Gastrocnemius medialis (tissue), 4 donors: Measurements from ENCODE around the gene CBX8. TPM values are rescaled to one million over a fixed set of nuclear protein-coding genes. Genes with fewer than 3 reads are reported as not detected.

ENCODE experiments used
- ATAC-seq, 2 donors: fragments of 150-250 bp; one replicate each; pipeline ENCODE4 v1.9.1; 2016
- DNase-seq, 2 donors: peaks; one replicate each; pipeline ENCODE4 v3.0.0-alpha.2; 2019
- H3K27ac ChIP-seq, 4 donors: fragments of 200-600 bp; sonication (generic); 1 replicate in 1 of 4; 2 replicates in 3 of 4; pipeline ENCODE4 v1.5.1; 2016 to 2018; ENCODE audit warnings: mild to moderate bottlenecking in 2 of 4, moderate library complexity in 1 of 4
- H3K27me3 ChIP-seq, 3 donors: fragments of 200-600 bp; sonication (generic) in 2 of 3; 1 replicate in 1 of 3; 2 replicates in 2 of 3; pipeline versions ENCODE4 v1.5.1 to v1.6.0; 2016 to 2019; ENCODE audit warnings: mild to moderate bottlenecking in 1 of 3, moderate library complexity in 1 of 3
- H3K36me3 ChIP-seq, 2 donors: fragments of 200-600 bp; sonication (generic) in 1 of 2; one replicate each; pipeline ENCODE4 v1.5.1; 2017 to 2018
- H3K4me1 ChIP-seq, 2 donors: fragments of 200-600 bp; sonication (generic) in 1 of 2; one replicate each; pipeline ENCODE4 v1.5.1; 2016 to 2017; ENCODE audit warnings: mild to moderate bottlenecking in 2 of 2
- H3K4me3 ChIP-seq, 4 donors: fragments of 200-600 bp; sonication (generic) in 3 of 4; 1 replicate in 1 of 4; 2 replicates in 3 of 4; pipeline ENCODE4 v1.5.1; 2016 to 2019; ENCODE audit warnings: mild to moderate bottlenecking in 2 of 4
- H3K9me3 ChIP-seq, 3 donors: fragments of 200-600 bp; sonication (generic) in 2 of 3; 1 replicate in 1 of 3; 2 replicates in 2 of 3; pipeline ENCODE4 v1.5.1; 2016 to 2019
- POLR2A ChIP-seq, 2 donors: fragments of 450-650 bp; IDR thresholded peaks; one replicate each; pipeline ENCODE4 v1.6.1; 2017; ENCODE audit warnings: antibody characterized with exemption in 2 of 2, mild to moderate bottlenecking in 2 of 2, moderate library complexity in 2 of 2
- in situ Hi-C, 4 donors: fragments of 200-750 bp; cut with MboI; loops; one replicate each; pipeline versions ENCODE4 v1.15.0 to v1.8.0; 2017; ENCODE audit warnings: low sequenced_read_pairs in 4 of 4
- intact Hi-C: fragments of 100-400 bp; cut with DNase I; formaldehyde crosslinking; loops from one replicate; pipeline ENCODE4 v1.15.1; 2023; ENCODE audit warnings: low total_unique reads
- total RNA-seq, 4 donors: library from RNA; depleted of rRNA; stranded (reverse); fragments of >200 nt; gene quantifications; one replicate each; pipeline versions ENCODE4 v1.1.0 to v1.2.3, GENCODE V29; 2016
- TF ChIP-seq, protein P1 (sequence below), 5 experiments: fragments of 450-650 bp in 3 of 5; fragments of 200-600 bp in 2 of 5; sonication (generic) in 2 of 5; IDR thresholded peaks in 4 of 5; conservative IDR thresholded peaks in 1 of 5; 1 replicate in 4 of 5; 2 replicates in 1 of 5; pipeline ENCODE4 v1.5.1; 2016 to 2019; ENCODE audit warnings: antibody characterized with exemption in 5 of 5, mild to moderate bottlenecking in 3 of 5, moderate library complexity in 3 of 5

CBX8 gene
- total RNA-seq, 4 donors from 2014 or later, result 0.18 to 0.94 (median 0.49) TPM; not detected in 1

DNA sequence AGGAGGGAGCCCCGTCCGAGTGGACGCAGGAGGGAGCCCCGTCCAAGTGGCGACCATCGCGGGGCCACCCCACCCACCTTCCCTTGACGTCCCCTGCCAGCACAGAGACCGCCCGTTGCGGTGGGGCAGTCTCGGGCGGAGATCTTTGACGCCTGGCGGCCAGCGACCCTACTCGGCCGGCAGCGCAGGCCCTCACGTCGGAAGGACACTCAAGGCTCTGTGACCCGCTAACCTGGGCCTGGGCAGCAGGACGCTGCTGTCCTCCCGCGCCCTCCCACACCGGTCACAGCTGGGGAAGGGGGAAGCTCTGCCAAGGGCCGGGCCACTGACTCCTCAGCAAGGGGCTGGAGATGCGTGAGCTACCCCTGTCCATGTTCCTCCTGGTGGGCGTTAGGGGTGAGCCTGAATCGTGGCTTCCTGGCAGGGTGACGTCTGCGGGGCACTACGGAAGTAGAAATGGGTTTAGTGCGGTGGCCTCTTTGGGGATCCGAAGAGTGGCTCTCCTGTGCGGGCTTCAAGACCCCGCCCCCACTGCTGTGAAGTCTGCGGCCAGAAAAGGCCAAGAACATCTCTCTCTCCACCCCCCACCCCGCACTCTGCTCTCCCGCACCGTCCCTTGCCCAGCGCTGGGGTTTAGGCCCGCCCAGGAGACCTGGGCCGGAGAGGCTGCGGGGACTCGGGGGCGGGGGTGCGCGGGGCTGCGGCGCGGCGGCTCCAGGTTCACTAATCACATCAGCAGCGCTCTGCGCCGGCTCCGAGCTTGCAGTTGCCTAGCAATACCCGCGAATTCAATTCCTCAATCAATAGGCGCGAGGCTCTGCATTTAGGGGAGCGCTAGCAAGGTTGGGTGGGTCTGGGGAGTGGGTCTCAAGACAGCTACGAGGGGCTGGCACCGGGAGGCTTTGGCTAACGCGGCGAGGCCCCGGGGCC is 5.8 kb downstream of the CBX8 start:
- Histone ChIP-seq H3K4me3 (no peak overlapping the region), H3K4me1 (peaks cover 7 to 21% of the 10 kb centered on the region in 2 donors), H3K9me3 (no peaks in the 10 kb centered on the region), H3K27ac (no peak overlapping the region), H3K27me3 (peaks cover 67 to 76% (median 74%) of the 10 kb centered on the region in 3 donors), H3K36me3 (no peaks in the 10 kb centered on the region)
- in situ Hi-C loops, result no loop called here
- ATAC-seq, result no peak
- no peak for DNase-seq
- intact Hi-C loops, result loop anchor here (1.0 to 5.0 kb wide), 2 partner anchors 126 to 200 kb away; no protein-coding TSS in a partner anchor
- TF ChIP-seq POLR2A (IDR thresholded peaks at IDR 0.05), result no peak
- TF ChIP-seq, protein P1, sequence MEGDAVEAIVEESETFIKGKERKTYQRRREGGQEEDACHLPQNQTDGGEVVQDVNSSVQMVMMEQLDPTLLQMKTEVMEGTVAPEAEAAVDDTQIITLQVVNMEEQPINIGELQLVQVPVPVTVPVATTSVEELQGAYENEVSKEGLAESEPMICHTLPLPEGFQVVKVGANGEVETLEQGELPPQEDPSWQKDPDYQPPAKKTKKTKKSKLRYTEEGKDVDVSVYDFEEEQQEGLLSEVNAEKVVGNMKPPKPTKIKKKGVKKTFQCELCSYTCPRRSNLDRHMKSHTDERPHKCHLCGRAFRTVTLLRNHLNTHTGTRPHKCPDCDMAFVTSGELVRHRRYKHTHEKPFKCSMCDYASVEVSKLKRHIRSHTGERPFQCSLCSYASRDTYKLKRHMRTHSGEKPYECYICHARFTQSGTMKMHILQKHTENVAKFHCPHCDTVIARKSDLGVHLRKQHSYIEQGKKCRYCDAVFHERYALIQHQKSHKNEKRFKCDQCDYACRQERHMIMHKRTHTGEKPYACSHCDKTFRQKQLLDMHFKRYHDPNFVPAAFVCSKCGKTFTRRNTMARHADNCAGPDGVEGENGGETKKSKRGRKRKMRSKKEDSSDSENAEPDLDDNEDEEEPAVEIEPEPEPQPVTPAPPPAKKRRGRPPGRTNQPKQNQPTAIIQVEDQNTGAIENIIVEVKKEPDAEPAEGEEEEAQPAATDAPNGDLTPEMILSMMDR (IDR thresholded peaks at IDR 0.05 in 4 of 5, conservative IDR thresholded peaks at IDR 0.05 in 1 of 5), result no peak

DNA sequence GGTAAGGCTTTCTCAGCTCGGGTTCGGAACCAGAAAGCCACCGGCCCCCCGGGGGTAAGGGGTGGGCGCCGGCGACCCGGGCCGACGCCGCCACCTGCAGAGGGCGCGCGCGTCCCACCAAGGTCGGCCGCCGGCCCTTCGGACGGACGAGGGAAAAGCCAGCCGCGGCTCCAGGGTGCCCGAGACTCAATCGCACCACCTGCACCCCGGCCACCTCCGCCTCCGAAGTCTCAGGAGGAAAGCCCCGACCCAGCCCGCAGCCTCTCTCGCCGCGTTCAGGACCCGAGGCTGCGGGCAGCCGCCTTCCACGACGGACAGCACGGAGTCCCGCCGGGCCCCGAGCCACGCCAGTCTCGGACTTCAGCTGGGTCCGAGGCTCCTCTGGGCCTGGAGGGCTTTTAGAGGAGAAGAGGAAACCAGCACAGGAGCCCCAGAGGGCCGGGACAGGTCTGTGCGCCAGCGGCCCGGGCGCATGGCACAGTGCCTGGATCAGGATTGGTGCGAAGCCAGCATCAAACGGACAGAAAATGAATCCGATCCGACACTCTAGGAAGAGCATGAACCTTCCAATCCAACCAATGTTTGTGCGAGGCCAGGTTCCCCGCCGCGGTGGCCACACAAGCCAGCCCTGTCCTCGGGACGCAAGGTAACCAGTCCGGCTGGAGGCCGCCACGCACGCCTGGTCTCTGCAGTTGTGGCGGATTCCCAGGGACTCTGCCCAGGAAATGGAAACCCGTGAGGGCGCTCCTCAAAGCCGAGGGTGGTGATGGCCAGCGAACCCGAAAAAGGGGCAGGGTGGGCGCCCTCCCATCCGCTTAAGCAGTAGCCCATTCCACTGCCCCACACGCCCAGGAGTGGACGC is 6.7 kb downstream of the CBX8 start:
- Histone ChIP-seq H3K27ac (no peak overlapping the region), H3K27me3 (peaks cover 69 to 83% (median 80%) of the 10 kb centered on the region in 3 donors), H3K4me1 (peaks cover 7 to 21% of the 10 kb centered on the region in 2 donors), H3K36me3 (no peaks in the 10 kb centered on the region), H3K9me3 (no peaks in the 10 kb centered on the region), H3K4me3 (peak overlapping the region in 2 of 4 donors; percentile 0 to 8)
- TF ChIP-seq POLR2A (IDR thresholded peaks at IDR 0.05), result no peak
- TF ChIP-seq, protein P1 (IDR thresholded peaks at IDR 0.05 in 4 of 5, conservative IDR thresholded peaks at IDR 0.05 in 1 of 5), result peak; percentile 68 to 82 (median 79)
- in situ Hi-C loops (no loop called here), intact Hi-C loops (loop anchor here (1.0 to 5.0 kb wide), 2 partner anchors 127 to 201 kb away; no protein-coding TSS in a partner anchor)
- ATAC-seq, result peak; percentile 39 to 58
- DNase-seq, result no peak

DNA sequence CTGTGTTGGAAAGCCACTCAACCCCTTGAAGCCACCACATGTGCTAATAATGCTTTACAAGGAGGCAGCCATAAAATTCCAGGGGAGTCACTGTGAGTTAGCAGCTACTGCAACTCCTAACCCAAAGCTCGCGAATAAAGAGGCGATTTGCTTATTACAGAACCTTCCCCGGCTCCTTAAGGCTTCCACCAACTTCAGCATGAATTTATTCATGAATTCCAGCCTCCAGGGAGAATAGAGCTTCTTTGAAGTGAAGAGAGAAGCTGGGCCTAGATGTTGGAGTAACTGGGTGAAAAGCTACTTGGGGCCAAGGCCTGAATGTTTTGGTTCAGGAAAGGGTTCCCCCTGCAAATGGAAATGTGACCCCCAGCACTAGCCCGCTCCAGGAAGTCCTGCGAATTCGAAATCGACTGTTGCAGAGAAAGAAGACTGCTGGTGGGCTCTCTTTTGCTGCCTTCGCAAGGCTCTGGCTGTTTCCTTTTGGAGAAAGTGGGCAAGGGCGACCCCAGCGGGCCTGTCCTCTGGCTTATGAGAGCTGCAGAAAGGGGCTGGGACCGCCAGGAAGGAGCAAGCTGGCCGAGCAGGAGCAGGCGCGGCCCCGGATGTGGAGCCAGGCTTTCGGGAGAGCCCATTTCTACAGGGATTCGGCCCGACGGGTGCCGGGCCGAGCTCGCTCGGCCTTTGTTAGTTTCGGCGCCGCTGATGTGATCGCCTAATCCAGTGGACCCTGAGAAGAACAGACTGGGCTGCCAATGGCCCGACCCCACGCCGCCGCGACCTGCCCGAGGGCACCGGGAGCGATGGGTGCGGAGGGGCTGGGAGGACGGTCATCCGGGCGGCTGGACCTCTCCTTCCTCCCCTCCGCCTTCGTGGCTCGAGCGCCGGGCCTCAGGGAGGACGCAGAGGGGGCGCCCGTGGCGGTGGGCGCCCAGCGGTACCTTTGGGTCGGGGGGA is 7.6 kb downstream of the CBX8 start:
- in situ Hi-C loops, result no loop called here
- H3K27me3 ChIP-seq, result peaks cover 74 to 84% (median 80%) of the 10 kb centered on the region in 3 donors
- H3K4me1 ChIP-seq, result peaks cover 7 to 21% of the 10 kb centered on the region in 2 donors
- DNase-seq, result no peak
- intact Hi-C loops, result no loop called here
- H3K9me3 ChIP-seq, result no peaks in the 10 kb centered on the region
- no peak for ATAC-seq
- TF ChIP-seq POLR2A (IDR thresholded peaks at IDR 0.05), result no peak
- H3K4me3 ChIP-seq, result peak overlapping the region in 2 of 4 donors; percentile 0 to 8
- H3K36me3 ChIP-seq, result no peaks in the 10 kb centered on the region
- no peak overlapping the region for H3K27ac ChIP-seq

DNA sequence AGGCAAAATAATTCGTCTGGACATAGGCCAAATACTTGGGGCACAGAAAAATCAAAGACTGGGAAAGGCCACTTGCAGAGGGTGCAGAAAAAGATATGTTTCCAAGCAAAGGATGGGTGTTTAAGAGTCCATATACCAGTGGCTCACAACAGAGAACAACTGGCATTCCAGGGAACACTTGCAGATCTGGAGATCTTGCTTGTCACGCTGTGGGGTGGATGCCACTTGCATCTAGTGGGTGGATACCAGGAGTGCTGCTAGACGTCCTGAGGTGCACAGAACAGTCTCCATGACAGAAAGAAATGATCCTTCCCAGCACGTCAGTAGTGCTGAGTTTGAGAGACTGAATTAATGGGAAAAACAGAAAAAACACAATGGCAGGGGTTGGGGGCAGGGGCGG is 8.4 kb downstream of the CBX8 start:
- in situ Hi-C loops (no loop called here), intact Hi-C loops (no loop called here)

More for the DNA sequence above, 8.4 kb downstream of the CBX8 start:
- no peak for TF ChIP-seq POLR2A (IDR thresholded peaks at IDR 0.05)
- TF ChIP-seq, protein P1 (IDR thresholded peaks at IDR 0.05 in 4 of 5, conservative IDR thresholded peaks at IDR 0.05 in 1 of 5), result no peak
- Histone ChIP-seq H3K9me3 (no peaks in the 10 kb centered on the region), H3K36me3 (no peaks in the 10 kb centered on the region), H3K27ac (no peak overlapping the region), H3K4me1 (peaks cover 7 to 21% of the 10 kb centered on the region in 2 donors), H3K4me3 (no peak overlapping the region), H3K27me3 (peaks cover 70 to 78% (median 73%) of the 10 kb centered on the region in 3 donors)
- no peak for DNase-seq
- ATAC-seq, result no peak
